Endothelial cell of hepatic sinusoid (primary cell): ENCODE results near the gene FKBP6.
"Not testable (repeated sequence)": the region's sequence is repeated elsewhere in the genome, so short reads cannot be mapped to it uniquely, and the experiment has no call there.

ENCODE experiments used
- in situ Hi-C: cut with HindIII; loops from 2 replicates; pipeline ENCODE4 v1.10.0; 2017; ENCODE audit warnings: low sequenced_read_pairs

FKBP6 gene

GRCh38 chr7:73323434-73324080 lies 4.4 kb upstream of the FKBP6 start:
- in situ Hi-C loops: not testable (repeated sequence)

GRCh38 chr7:73324081-73324845 lies 3.7 kb upstream of the FKBP6 start:
- in situ Hi-C loops: not testable (repeated sequence)

GRCh38 chr7:73325424-73325823 lies 2.5 kb upstream of the FKBP6 start:
- in situ Hi-C loops: not testable (repeated sequence)

- in situ Hi-C loops: not testable (repeated sequence)
These were observed 512 bp upstream of the FKBP6 start for GRCh38 chr7:73327449-73327848.

- in situ Hi-C loops: no loop called here
These were observed 735 bp downstream of the FKBP6 start for GRCh38 chr7:73328696-73329095.

GRCh38 chr7:73329861-73330581 lies 2.1 kb downstream of the FKBP6 start:
- in situ Hi-C loops: no loop called here

- in situ Hi-C loops: no loop called here
These were observed 2.8 kb downstream of the FKBP6 start for GRCh38 chr7:73330772-73331171.

GRCh38 chr7:73332447-73332846 lies 4.5 kb downstream of the FKBP6 start:
- in situ Hi-C loops: no loop called here

GRCh38 chr7:73338321-73338720 lies 10.4 kb downstream of the FKBP6 start:
- in situ Hi-C loops: no loop called here

- in situ Hi-C loops: loop anchor here (5.0 kb wide), 2 partner anchors 107 to 182 kb away; partner anchors contain the start of gene BAZ1B
These were observed 12.6 kb downstream of the FKBP6 start for GRCh38 chr7:73340514-73340913.

- in situ Hi-C loops: loop anchor here (5.0 kb wide), 2 partner anchors 105 to 180 kb away; partner anchors contain the start of gene BAZ1B
These were observed 13.9 kb downstream of the FKBP6 start for GRCh38 chr7:73341877-73342276.

- in situ Hi-C loops: loop anchor here (5.0 kb wide), 2 partner anchors 105 to 180 kb away; partner anchors contain the start of gene BAZ1B
These were observed 14.7 kb downstream of the FKBP6 start for GRCh38 chr7:73342645-73343044.

GRCh38 chr7:73343671-73344380 lies 15.9 kb downstream of the FKBP6 start:
- in situ Hi-C loops: loop anchor here (5.0 kb wide), 2 partner anchors 103 to 178 kb away; partner anchors contain the start of gene BAZ1B

GRCh38 chr7:73345538-73345937 lies 17.6 kb downstream of the FKBP6 start:
- in situ Hi-C loops: no loop called here

GRCh38 chr7:73345951-73346350 lies 18.0 kb downstream of the FKBP6 start:
- in situ Hi-C loops: no loop called here

- in situ Hi-C loops: no loop called here
These were observed 21.8 kb downstream of the FKBP6 start for GRCh38 chr7:73349763-73350162.

- in situ Hi-C loops: no loop called here
These were observed 22.5 kb downstream of the FKBP6 start for GRCh38 chr7:73350306-73351068.

GRCh38 chr7:73351447-73352167 lies 23.6 kb downstream of the FKBP6 start:
- in situ Hi-C loops: no loop called here

GRCh38 chr7:73352784-73353183 lies 24.8 kb downstream of the FKBP6 start:
- in situ Hi-C loops: no loop called here
